Measurements from ENCODE around the gene POLR2A.

- no peak for TF ChIP-seq MAX (IDR thresholded peaks at IDR 0.05)
- no peak for TF ChIP-seq ZBTB7A (IDR thresholded peaks at IDR 0.05; ENCODE audit: low read depth)
- TF ChIP-seq RAD21 (IDR thresholded peaks at IDR 0.05; ENCODE audit: low read depth) = no peak
- no peak for TF ChIP-seq TAF1 (IDR thresholded peaks at IDR 0.05; ENCODE audit: low read depth)
- no peak for TF ChIP-seq EP300 (IDR thresholded peaks at IDR 0.05; ENCODE audit: borderline replicate concordance)
- no peak for TF ChIP-seq REST (IDR thresholded peaks at IDR 0.05; ENCODE audit: low read depth)
- no peak for TF ChIP-seq CEBPB (IDR thresholded peaks at IDR 0.05)
- no peak for TF ChIP-seq TEAD4 (IDR thresholded peaks at IDR 0.05)
- TF ChIP-seq EGR1 (IDR thresholded peaks at IDR 0.05) = no peak
- TF ChIP-seq TCF12 (IDR thresholded peaks at IDR 0.05; ENCODE audit: low read depth) = no peak
- TF ChIP-seq YY1 (IDR thresholded peaks at IDR 0.05; ENCODE audit: low read depth) = no peak
Measured at GRCh38 chr17:7471729-7472128, 12.4 kb upstream of the POLR2A start.
